Gastrocnemius medialis (tissue), 4 donors: ENCODE measurements around the gene RADIL.

Experiments
- CTCF ChIP-seq, 5 experiments: fragments of 450-650 bp in 3 of 5; fragments of 200-600 bp in 2 of 5; sonication (generic) in 2 of 5; IDR thresholded peaks in 4 of 5; conservative IDR thresholded peaks in 1 of 5; 1 replicate in 4 of 5; 2 replicates in 1 of 5; pipeline ENCODE4 v1.5.1; 2016 to 2019; ENCODE audit warnings: antibody characterized with exemption in 5 of 5, mild to moderate bottlenecking in 3 of 5, moderate library complexity in 3 of 5
- POLR2A ChIP-seq, 2 donors: fragments of 450-650 bp; IDR thresholded peaks; one replicate each; pipeline ENCODE4 v1.6.1; 2017; ENCODE audit warnings: antibody characterized with exemption in 2 of 2, mild to moderate bottlenecking in 2 of 2, moderate library complexity in 2 of 2

DNA sequence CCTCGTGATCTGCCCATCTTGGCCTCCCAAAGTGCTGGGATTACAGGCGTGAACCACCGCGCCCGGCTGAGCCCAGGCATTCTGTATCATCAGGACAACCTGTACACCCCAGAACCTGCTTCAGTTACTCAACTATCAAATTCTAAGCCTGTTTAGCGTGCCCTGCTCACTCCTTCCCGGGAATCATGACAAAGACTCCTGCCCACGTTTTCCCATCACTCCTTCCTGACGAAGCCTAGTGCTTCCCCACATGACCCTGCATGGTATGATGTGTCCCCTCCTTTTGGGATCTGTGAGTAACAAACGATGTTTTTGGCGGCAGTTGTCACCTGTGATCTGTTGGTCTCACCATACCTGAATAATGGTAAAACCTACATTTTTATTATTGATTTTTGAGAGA, 12.2 kb upstream of the RADIL start:
- TF ChIP-seq CTCF (IDR thresholded peaks at IDR 0.05 in 4 of 5, conservative IDR thresholded peaks at IDR 0.05 in 1 of 5) = no peak
- TF ChIP-seq POLR2A (IDR thresholded peaks at IDR 0.05) = no peak
